Panc1 (cell line): ENCODE data around the gene TREM1.

Source experiments
- POLR2AphosphoS5 ChIP-seq: IDR thresholded peaks from 2 replicates; pipeline ENCODE4 v1.6.1; 2012; ENCODE audit warnings: mild to moderate bottlenecking, low read depth, low read length, moderate library complexity
- REST ChIP-seq, 2 experiments: IDR thresholded peaks; 2 replicates each; pipeline ENCODE4 v1.6.1; 2011 to 2012; ENCODE audit warnings: low read depth in 2 of 2, control low read depth in 1 of 2, low read length in 1 of 2, mild to moderate bottlenecking in 1 of 2, moderate library complexity in 1 of 2; ENCODE audit not compliant: insufficient read depth in 1 of 2
- TF ChIP-seq, protein P1 (sequence below): fragments of 450-650 bp; IDR thresholded peaks from 2 replicates; pipeline ENCODE4 v1.5.1; 2017; ENCODE audit warnings: mild to moderate bottlenecking

GRCh38 chr6:41255638-41256246, 30.7 kb downstream of the TREM1 start:
- TF ChIP-seq, protein P1, sequence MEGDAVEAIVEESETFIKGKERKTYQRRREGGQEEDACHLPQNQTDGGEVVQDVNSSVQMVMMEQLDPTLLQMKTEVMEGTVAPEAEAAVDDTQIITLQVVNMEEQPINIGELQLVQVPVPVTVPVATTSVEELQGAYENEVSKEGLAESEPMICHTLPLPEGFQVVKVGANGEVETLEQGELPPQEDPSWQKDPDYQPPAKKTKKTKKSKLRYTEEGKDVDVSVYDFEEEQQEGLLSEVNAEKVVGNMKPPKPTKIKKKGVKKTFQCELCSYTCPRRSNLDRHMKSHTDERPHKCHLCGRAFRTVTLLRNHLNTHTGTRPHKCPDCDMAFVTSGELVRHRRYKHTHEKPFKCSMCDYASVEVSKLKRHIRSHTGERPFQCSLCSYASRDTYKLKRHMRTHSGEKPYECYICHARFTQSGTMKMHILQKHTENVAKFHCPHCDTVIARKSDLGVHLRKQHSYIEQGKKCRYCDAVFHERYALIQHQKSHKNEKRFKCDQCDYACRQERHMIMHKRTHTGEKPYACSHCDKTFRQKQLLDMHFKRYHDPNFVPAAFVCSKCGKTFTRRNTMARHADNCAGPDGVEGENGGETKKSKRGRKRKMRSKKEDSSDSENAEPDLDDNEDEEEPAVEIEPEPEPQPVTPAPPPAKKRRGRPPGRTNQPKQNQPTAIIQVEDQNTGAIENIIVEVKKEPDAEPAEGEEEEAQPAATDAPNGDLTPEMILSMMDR: no peak
- TF ChIP-seq REST (IDR thresholded peaks at IDR 0.05; ENCODE audit: insufficient read depth in 1 of 2, low read depth in 2 of 2, low read length in 1 of 2): no peak
- TF ChIP-seq POLR2AphosphoS5: no peak
